Measurements from ENCODE around the gene SLC36A1. TPM values are rescaled to one million over a fixed set of nuclear protein-coding genes. Genes with fewer than 3 reads are reported as not detected.

Gene SLC36A1
- total RNA-seq, 1 experiment from 2014 or later, result 15.0 TPM

- H3K36me3 Mint-ChIP-seq (ENCODE audit: insufficient read depth in 1 of 3, low read depth in 3 of 3), result no peaks in the 10 kb centered on the region
- H2AK5ac ChIP-seq (ENCODE audit: insufficient read length, low read length), result no peak overlapping the region
- H4K91ac ChIP-seq (ENCODE audit: insufficient read length, low read depth, low read length), result no peak overlapping the region
- no peaks in the 10 kb centered on the region for H3K79me1 ChIP-seq (ENCODE audit: insufficient read depth, low read depth, low read length, poor library complexity, severe bottlenecking)
- H3K4me1 Mint-ChIP-seq, result peaks cover 1 to 2% of the 10 kb centered on the region in 2 experiments; a peak in 1 of 4 replicates
- no peak overlapping the region for H3T11ph ChIP-seq (ENCODE audit: low read length)
- H3K18ac ChIP-seq (ENCODE audit: insufficient read length, low read depth, low read length), result no peak overlapping the region
- H3K79me2 ChIP-seq (ENCODE audit: insufficient read depth, low read length), result no peaks in the 10 kb centered on the region
- no peaks in the 10 kb centered on the region for H4K20me1 ChIP-seq (ENCODE audit: control insufficient read depth, insufficient read depth, insufficient read length)
- peak overlapping the region in 1 of 3 experiments; percentile 69; a peak in 2 of 7 replicates for H3K27ac Mint-ChIP-seq
- no peak overlapping the region for H3K27ac ChIP-seq (ENCODE audit: insufficient read length, low read depth, low read length)
- no peaks in the 10 kb centered on the region for H3K23me2 ChIP-seq (ENCODE audit: insufficient read length, low read depth, low read length, poor library complexity, severe bottlenecking)
- H3K23ac ChIP-seq (ENCODE audit: insufficient read length, low read depth, low read length), result no peak overlapping the region
- no peak overlapping the region for H2BK5ac ChIP-seq (ENCODE audit: insufficient read length, low read length)
- H3K56ac ChIP-seq (ENCODE audit: insufficient read length, low read depth, low read length), result no peak overlapping the region
- no peak overlapping the region for H3K14ac ChIP-seq (ENCODE audit: insufficient read depth, low read length)
- TF ChIP-seq CTCF (conservative IDR thresholded peaks at IDR 0.05), result no peak
- no peak overlapping the region for H3K4me2 ChIP-seq (ENCODE audit: insufficient read depth, insufficient read length, low read length)
- no peaks in the 10 kb centered on the region for H3K9me3 Mint-ChIP-seq
- H2BK12ac ChIP-seq (ENCODE audit: insufficient read length, low read depth, low read length), result no peak overlapping the region
- H2BK15ac ChIP-seq (ENCODE audit: low read depth, low read length), result no peak overlapping the region
- no peak overlapping the region for H2BK120ac ChIP-seq (ENCODE audit: low read depth, low read length, poor library complexity, severe bottlenecking)
- no peak overlapping the region for H3K9ac ChIP-seq (ENCODE audit: extremely low read depth, insufficient read length, low read length)
- H3K4me3 Mint-ChIP-seq, result no peak overlapping the region
- H3K9me3 ChIP-seq (ENCODE audit: control insufficient read depth, low read depth, low read length), result no peaks in the 10 kb centered on the region
- no CpG with 5 or more reads among the region's 8 CpGs for WGBS (ENCODE audit: extremely low coverage, insufficient read length, low lambda C conversion rate)
- no peaks in the 10 kb centered on the region for H3K27me3 Mint-ChIP-seq (ENCODE audit: low read depth)
- no peaks in the 10 kb centered on the region for H3K27me3 ChIP-seq (ENCODE audit: insufficient read depth, low read length)
- no peak overlapping the region for H4K8ac ChIP-seq (replicated peaks; ENCODE audit: insufficient read length, low read depth, low read length)
- no peaks in the 10 kb centered on the region for H3K4me1 ChIP-seq (ENCODE audit: insufficient read depth, low read length)
- no peak overlapping the region for H2AFZ ChIP-seq (ENCODE audit: low read length)
- no peak overlapping the region for H4K5ac ChIP-seq (ENCODE audit: insufficient read length, low read depth, low read length)
- no peak overlapping the region for H3K4ac ChIP-seq (ENCODE audit: low read depth, low read length)
- H2BK20ac ChIP-seq (ENCODE audit: low read depth, low read length, poor library complexity, severe bottlenecking), result no peak overlapping the region
- no peak for DNase-seq
These were observed 69.9 kb downstream of the SLC36A1 start for GRCh38 chr5:151517122-151517920.

Measured in H9 (cell line).